IMR-90 (cell line): ENCODE data around the gene MALRD1. TPM values are rescaled to one million over a fixed set of nuclear protein-coding genes. Genes with fewer than 3 reads are reported as not detected.

ENCODE experiments used
- ATAC-seq: fragments of 200-7000 bp; cut with Tn5 transposase; 2 replicates; pipeline ENCODE4 v1.9.1; 2020; ENCODE audit warnings: low read depth, mild to moderate bottlenecking, moderate library complexity
- BruUV-seq: library from RNA; stranded (reverse); fragments of 400-500 nt; replicated peaks from 2 replicates; lab custom pipeline; 2021; lab: Mats Ljungman, UMichigan
- CTCF ChIA-PET: fragments of 300-600 bp; formaldehyde crosslinking; extraction: SDS; loops from one replicate; lab custom pipeline; 2021; ENCODE audit warnings: antibody characterized with exemption; lab: Yijun Ruan, JAX
- POLR2A ChIA-PET: fragments of 300-600 bp; sonication (Branson Sonifier 250); formaldehyde crosslinking; loops from one replicate; lab custom pipeline; 2022; ENCODE audit warnings: antibody characterized with exemption; ENCODE audit not compliant: unreplicated experiment; lab: Charles Lee
- DNase-seq: peaks from one replicate; pipeline ENCODE4 v3.0.0; 2013
- H2AFZ ChIP-seq: replicated peaks from 2 replicates; pipeline ENCODE3; 2013; ENCODE audit warnings: low read length, mild to moderate bottlenecking; ENCODE audit not compliant: poor library complexity
- H2AK5ac ChIP-seq: 2 replicates; pipeline ENCODE4 v1.6.1; 2013; ENCODE audit warnings: low read depth, low read length, inconsistent platforms
- H2AK9ac ChIP-seq: replicated peaks from 2 replicates; pipeline ENCODE3; 2013; ENCODE audit warnings: mild to moderate bottlenecking, low read depth, low read length, moderate library complexity; ENCODE audit not compliant: poor library complexity
- H2BK120ac ChIP-seq: 2 replicates; pipeline ENCODE4 v1.6.1; 2013; ENCODE audit warnings: low read depth, low read length, inconsistent platforms
- H2BK15ac ChIP-seq: 3 replicates; pipeline ENCODE4 v1.6.1; 2013; ENCODE audit warnings: low read depth, low read length, inconsistent platforms
- H2BK20ac ChIP-seq: 2 replicates; pipeline ENCODE4 v1.6.1; 2013; ENCODE audit warnings: low read depth, mild to moderate bottlenecking, inconsistent platforms, low read length, moderate library complexity
- H2BK5ac ChIP-seq: 2 replicates; pipeline ENCODE4 v1.6.1; 2013; ENCODE audit warnings: mild to moderate bottlenecking, low read depth, low read length, inconsistent platforms; ENCODE audit not compliant: poor library complexity, severe bottlenecking
- H3K14ac ChIP-seq: replicated peaks from 2 replicates; pipeline ENCODE4 v1.6.1; 2013; ENCODE audit warnings: low read depth, low read length, inconsistent platforms
- H3K18ac ChIP-seq: 2 replicates; pipeline ENCODE4 v1.6.1; 2013; ENCODE audit warnings: low read depth, low read length, control low read depth
- H3K23ac ChIP-seq: 2 replicates; pipeline ENCODE4 v1.6.1; 2013; ENCODE audit warnings: low read depth, low read length, inconsistent platforms
- H3K27ac ChIP-seq: 2 replicates; pipeline ENCODE4 v1.5.1; 2013; ENCODE audit warnings: mild to moderate bottlenecking, control low read depth, low read length; ENCODE audit not compliant: insufficient read depth
- H3K27me3 ChIP-seq: 2 replicates; pipeline ENCODE4 v1.6.1; 2013; ENCODE audit warnings: low read length; ENCODE audit not compliant: control insufficient read depth, insufficient read depth
- H3K36me3 ChIP-seq: 2 replicates; pipeline ENCODE4 v1.6.1; 2013; ENCODE audit warnings: low read length, mixed read lengths; ENCODE audit not compliant: control insufficient read depth, insufficient read depth
- H3K4ac ChIP-seq: 2 replicates; pipeline ENCODE4 v1.6.1; 2013; ENCODE audit warnings: low read depth, low read length, inconsistent platforms
- H3K4me1 ChIP-seq: 2 replicates; pipeline ENCODE4 v1.6.1; 2013; ENCODE audit warnings: low read length, mixed read lengths; ENCODE audit not compliant: control insufficient read depth, insufficient read depth
- H3K4me2 ChIP-seq: 2 replicates; pipeline ENCODE4 v1.6.1; 2013; ENCODE audit warnings: low read depth, mild to moderate bottlenecking, control low read depth, low read length, moderate library complexity
- H3K4me3 ChIP-seq: 2 replicates; pipeline ENCODE4 v1.5.1; 2013; ENCODE audit warnings: low read depth, mild to moderate bottlenecking, control low read depth, low read length, moderate library complexity; ENCODE audit not compliant: insufficient read depth
- H3K56ac ChIP-seq: 2 replicates; pipeline ENCODE4 v1.6.1; 2013; ENCODE audit warnings: low read length, inconsistent platforms; ENCODE audit not compliant: insufficient read depth; ENCODE audit errors: extremely low read depth
- H3K79me1 ChIP-seq, 2 experiments: 2 replicates each; pipeline ENCODE4 v1.6.1; 2013; ENCODE audit warnings: low read length in 2 of 2, inconsistent platforms in 1 of 2, low read depth in 1 of 2
- H3K9ac ChIP-seq: 2 replicates; pipeline ENCODE4 v1.6.1; 2013; ENCODE audit warnings: low read depth, low read length, control low read depth
- H3K9me1 ChIP-seq: 2 replicates; pipeline ENCODE4 v1.6.1; 2013; ENCODE audit warnings: low read length, inconsistent platforms; ENCODE audit not compliant: insufficient read depth
- H3K9me3 ChIP-seq: 2 replicates; pipeline ENCODE4 v1.6.1; 2013; ENCODE audit warnings: low read length; ENCODE audit not compliant: control insufficient read depth, insufficient read depth
- H4K20me1 ChIP-seq: 2 replicates; pipeline ENCODE4 v1.6.1; 2013; ENCODE audit warnings: low read length, inconsistent platforms; ENCODE audit not compliant: insufficient read depth
- H4K5ac ChIP-seq: 2 replicates; pipeline ENCODE4 v1.6.1; 2013; ENCODE audit warnings: mild to moderate bottlenecking, low read depth, low read length, control low read depth
- H4K8ac ChIP-seq, 2 experiments: 2 replicates each; pipeline ENCODE4 v1.6.1; 2013; ENCODE audit warnings: low read depth in 2 of 2, low read length in 2 of 2, control low read depth in 1 of 2, inconsistent platforms in 1 of 2
- H4K91ac ChIP-seq: 2 replicates; pipeline ENCODE4 v1.6.1; 2013; ENCODE audit warnings: low read depth, low read length, inconsistent platforms; ENCODE audit not compliant: insufficient read depth
- BHLHE40 ChIP-seq: fragments of 150-350 bp; IDR thresholded peaks from 2 replicates; pipeline ENCODE4 v1.6.1; 2016; ENCODE audit warnings: mild to moderate bottlenecking, low read depth, low read length
- CEBPB ChIP-seq: IDR thresholded peaks from 2 replicates; pipeline ENCODE4 v1.6.1; 2012; ENCODE audit warnings: low read depth, low read length, improper control_type of control experiment
- CHD1 ChIP-seq: IDR thresholded peaks from 2 replicates; pipeline ENCODE4 v1.6.1; 2012; ENCODE audit warnings: low read depth, low read length, improper control_type of control experiment
- CTCF ChIP-seq: conservative IDR thresholded peaks from 2 replicates; pipeline ENCODE4 v1.5.1; 2012; ENCODE audit warnings: mild to moderate bottlenecking, low read depth, low read length, improper control_type of control experiment
- ELK1 ChIP-seq: fragments of 150-350 bp; IDR thresholded peaks from 2 replicates; pipeline ENCODE4 v1.6.1; 2016; ENCODE audit warnings: low read depth, mild to moderate bottlenecking, low read length, moderate library complexity, borderline replicate concordance
- MAFK ChIP-seq: IDR thresholded peaks from 2 replicates; pipeline ENCODE4 v1.6.1; 2012; ENCODE audit warnings: low read depth, low read length, improper control_type of control experiment
- MAZ ChIP-seq: IDR thresholded peaks from 2 replicates; pipeline ENCODE4 v1.6.1; 2012; ENCODE audit warnings: low read depth, mild to moderate bottlenecking, low read length, improper control_type of control experiment, moderate library complexity, borderline replicate concordance
- MXI1 ChIP-seq: IDR thresholded peaks from 2 replicates; pipeline ENCODE4 v1.6.1; 2012; ENCODE audit warnings: low read depth, mild to moderate bottlenecking, low read length, moderate library complexity, borderline replicate concordance
- NFE2L2 ChIP-seq: fragments of 150-350 bp; IDR thresholded peaks from 2 replicates; pipeline ENCODE4 v1.6.1; 2016; ENCODE audit warnings: low read depth, mild to moderate bottlenecking, low read length
- POLR2A ChIP-seq: IDR thresholded peaks from 2 replicates; pipeline ENCODE4 v1.6.1; 2012; ENCODE audit warnings: mild to moderate bottlenecking, low read depth, low read length
- RAD21 ChIP-seq: IDR thresholded peaks from 2 replicates; pipeline ENCODE4 v1.6.1; 2012; ENCODE audit warnings: low read length, improper control_type of control experiment
- RCOR1 ChIP-seq: IDR thresholded peaks from 2 replicates; pipeline ENCODE4 v1.6.1; 2012; ENCODE audit warnings: mild to moderate bottlenecking, low read length, improper control_type of control experiment; ENCODE audit not compliant: insufficient replicate concordance
- RFX5 ChIP-seq: IDR thresholded peaks from 2 replicates; pipeline ENCODE4 v1.8.0; 2012; ENCODE audit warnings: low read depth, mild to moderate bottlenecking, low read length, moderate library complexity
- SMC3 ChIP-seq: fragments of 150-350 bp; IDR thresholded peaks from 2 replicates; pipeline ENCODE4 v1.6.1; 2016; ENCODE audit warnings: low read depth, mild to moderate bottlenecking, antibody characterized with exemption, low read length, moderate library complexity
- USF2 ChIP-seq: fragments of 150-350 bp; IDR thresholded peaks from 2 replicates; pipeline ENCODE4 v1.6.1; 2017; ENCODE audit warnings: mild to moderate bottlenecking, antibody characterized with exemption, low read length, low read depth
- WGBS, 2 experiments: methylation state at CpG; one replicate each; pipeline versions ENCODE4 v1.1.5 to v1.1.7; 2013; ENCODE audit warnings: missing lambda C conversion rate in 2 of 2; ENCODE audit not compliant: insufficient read length in 1 of 2; ENCODE audit errors: extremely low coverage in 2 of 2; 5-methylcytosine and 5-hydroxymethylcytosine counted together
- dilution Hi-C: fragments of 300-500 bp; cut with HindIII; formaldehyde crosslinking; loops from one replicate; pipeline ENCODE4 v1.14.3; 2018; ENCODE audit warnings: low sequenced_read_pairs; ENCODE audit not compliant: unreplicated experiment
- in situ Hi-C: fragments of 300-500 bp; cut with MboI; formaldehyde crosslinking; loops from 3 replicates; pipeline ENCODE4 v1.14.3; 2019; ENCODE audit warnings: low sequenced_read_pairs, inconsistent platforms, mixed read lengths
- intact Hi-C: fragments of 100-400 bp; cut with micrococcal nuclease; formaldehyde crosslinking; loops from 2 replicates; pipeline ENCODE4 v1.10.0; 2022
- polyA plus RNA-seq, 3 experiments: library from polyadenylated mRNA; depleted of rRNA; stranded (reverse); fragments of >200 nt; gene quantifications; 2 replicates each; pipeline ENCODE4 v1.2.3, GENCODE V29; 2012; ENCODE audit warnings: low replicate concordance in 1 of 3
- total RNA-seq: library from RNA; depleted of rRNA; stranded (reverse); fragments of >200 nt; gene quantifications from 2 replicates; pipeline ENCODE4 v1.2.3, GENCODE V29; 2012

MALRD1 gene
- total and polyA plus RNA-seq, 2 of the 4 experiments (the other 2 are of a cell fraction), result 0.34 to 1.1 TPM

- H3K56ac ChIP-seq, result peak overlapping the region; percentile 47
- in situ Hi-C loops (loop anchor here (10.0 kb wide), 2 partner anchors 146 to 954 kb away; no protein-coding TSS in a partner anchor), intact Hi-C loops (loop anchor here (10.0 kb wide), 1 partner anchor 366 kb away; no protein-coding TSS in a partner anchor), dilution Hi-C loops (no loop called here)
- no TSS peak for BruUV-seq
- H3K9me3 ChIP-seq, result no peaks in the 10 kb centered on the region
- peak overlapping the region; percentile 32; the same call in 1 of the 2 replicates for H3K4me3 ChIP-seq
- ATAC-seq (peak; percentile 50; the same call in 1 of the 2 replicates), DNase-seq (no peak)
- no peak overlapping the region for H2AK9ac ChIP-seq
- H2AFZ ChIP-seq, result no peak overlapping the region
- peak overlapping the region; percentile 34; the same call in 1 of the 2 replicates for H3K4me2 ChIP-seq
- TF ChIP-seq BHLHE40, result no peak
- no peak for TF ChIP-seq CEBPB
- no peak for TF ChIP-seq MXI1
- TF ChIP-seq MAFK, result no peak
- no peak for TF ChIP-seq CHD1
- TF ChIP-seq RCOR1, result no peak
- TF ChIP-seq MAZ, result no peak
- no peak for TF ChIP-seq RFX5
- no peak for TF ChIP-seq CTCF
- TF ChIP-seq POLR2A, result no peak
- no peak for TF ChIP-seq NFE2L2
- TF ChIP-seq USF2, result no peak
- TF ChIP-seq SMC3, result no peak
- no peak for TF ChIP-seq ELK1
- no peak for TF ChIP-seq RAD21
- H2AK5ac ChIP-seq, result no peak overlapping the region
- H3K4me1 ChIP-seq, result peaks cover 7% of the 10 kb centered on the region
- H3K9me1 ChIP-seq, result peaks cover 4% of the 10 kb centered on the region; the same call in 1 of the 2 replicates
- peak overlapping the region; percentile 73; the same call in 1 of the 2 replicates for H3K27ac ChIP-seq
- H2BK15ac ChIP-seq, result no peak overlapping the region
- H3K79me1 ChIP-seq, result no peaks in the 10 kb centered on the region
- no peak overlapping the region for H3K14ac ChIP-seq
- no peaks in the 10 kb centered on the region for H4K20me1 ChIP-seq
- H3K23ac ChIP-seq, result no peak overlapping the region
- H3K18ac ChIP-seq, result peak overlapping the region; percentile 95; the same call in 1 of the 2 replicates
- H2BK120ac ChIP-seq, result peak overlapping the region; percentile 93; the same call in 1 of the 2 replicates
- H3K27me3 ChIP-seq, result no peaks in the 10 kb centered on the region
- CTCF ChIA-PET, result interaction anchor here (1.5 kb wide), 1 partner anchor 14 kb away, joined by 3 read pairs; no protein-coding TSS in a partner anchor
- H4K91ac ChIP-seq, result no peak overlapping the region
- H4K8ac ChIP-seq, result peak overlapping the region; percentile 87 to 95
- POLR2A ChIA-PET, result interaction anchor here (0.5 to 0.8 kb wide), 4 partner anchors 18 to 1153 kb away, joined by 3 to 18 read pairs (median 4); no protein-coding TSS in a partner anchor
- peak overlapping the region; percentile 40; the same call in 1 of the 2 replicates for H2BK20ac ChIP-seq
- peak overlapping the region; percentile 95 for H2BK5ac ChIP-seq
- H3K4ac ChIP-seq, result peak overlapping the region; percentile 67; the same call in 1 of the 2 replicates
- H4K5ac ChIP-seq, result peak overlapping the region; percentile 99
- whole genome bisulfite sequencing, 2 experiments, result no CpG with 5 or more reads among the region's 3 CpGs
- peak overlapping the region; percentile 51 for H3K9ac ChIP-seq
- H3K36me3 ChIP-seq, result no peaks in the 10 kb centered on the region
Observed at GRCh38 chr10:19638896-19639233, 590.3 kb downstream of the MALRD1 start.
